GM21367 (cell line): Measurements from ENCODE around the gene METAP1D.

Experiments
- ATAC-seq: cut with Tn5 transposase; IDR thresholded peaks from one replicate; pipeline ENCODE4 v1.9.1; 2021; ENCODE audit not compliant: unreplicated experiment

Gene METAP1D

DNA sequence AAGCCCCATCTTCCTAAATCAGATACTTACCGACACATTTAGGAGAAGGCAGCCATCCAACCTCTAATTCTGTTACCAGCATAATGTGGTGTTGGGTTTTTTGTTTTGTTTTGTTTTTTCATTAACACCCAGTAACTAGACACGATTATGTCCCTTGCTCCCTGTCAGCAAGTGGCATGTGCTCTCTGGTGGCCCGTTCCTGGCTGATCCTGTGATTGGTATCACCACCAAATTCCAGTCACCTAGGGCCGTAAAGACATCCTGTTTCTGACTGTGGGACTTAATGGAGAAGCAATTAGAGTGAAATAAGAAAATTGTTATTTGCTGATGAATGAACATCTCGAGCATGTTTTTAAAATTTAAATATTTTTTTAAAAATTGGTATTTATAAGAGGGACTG, 79.7 kb downstream of the METAP1D start:
- ATAC-seq: no peak

DNA sequence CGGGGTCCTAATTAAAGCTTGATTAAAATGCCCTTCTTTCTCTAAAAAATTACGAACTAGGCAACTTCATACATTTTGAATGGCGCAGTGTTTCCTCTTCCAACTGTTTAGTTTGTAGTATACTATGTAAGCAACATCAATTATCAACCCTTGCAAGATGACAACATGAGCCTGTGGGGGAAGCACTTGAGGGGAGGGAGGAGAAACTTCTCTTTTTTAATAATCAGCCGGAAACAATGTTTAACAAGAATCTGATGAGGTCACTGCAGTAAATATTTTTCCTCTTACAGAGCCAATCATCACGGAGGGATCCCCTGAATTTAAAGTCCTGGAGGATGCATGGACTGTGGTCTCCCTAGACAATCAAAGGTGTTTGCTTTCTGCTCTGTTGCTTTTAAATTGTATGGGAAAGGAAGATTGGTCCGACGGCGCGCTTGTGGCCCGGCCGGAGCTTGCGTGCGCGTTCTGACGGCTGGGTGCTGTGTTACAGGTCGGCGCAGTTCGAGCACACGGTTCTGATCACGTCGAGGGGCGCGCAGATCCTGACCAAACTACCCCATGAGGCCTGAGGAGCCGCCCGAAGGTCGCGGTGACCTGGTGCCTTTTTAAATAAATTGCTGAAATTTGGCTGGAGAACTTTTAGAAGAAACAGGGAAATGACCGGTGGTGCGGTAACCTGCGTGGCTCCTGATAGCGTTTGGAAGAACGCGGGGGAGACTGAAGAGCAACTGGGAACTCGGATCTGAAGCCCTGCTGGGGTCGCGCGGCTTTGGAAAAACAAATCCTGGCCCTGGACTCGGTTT, 80.3 kb downstream of the METAP1D start:
- no peak for ATAC-seq

DNA sequence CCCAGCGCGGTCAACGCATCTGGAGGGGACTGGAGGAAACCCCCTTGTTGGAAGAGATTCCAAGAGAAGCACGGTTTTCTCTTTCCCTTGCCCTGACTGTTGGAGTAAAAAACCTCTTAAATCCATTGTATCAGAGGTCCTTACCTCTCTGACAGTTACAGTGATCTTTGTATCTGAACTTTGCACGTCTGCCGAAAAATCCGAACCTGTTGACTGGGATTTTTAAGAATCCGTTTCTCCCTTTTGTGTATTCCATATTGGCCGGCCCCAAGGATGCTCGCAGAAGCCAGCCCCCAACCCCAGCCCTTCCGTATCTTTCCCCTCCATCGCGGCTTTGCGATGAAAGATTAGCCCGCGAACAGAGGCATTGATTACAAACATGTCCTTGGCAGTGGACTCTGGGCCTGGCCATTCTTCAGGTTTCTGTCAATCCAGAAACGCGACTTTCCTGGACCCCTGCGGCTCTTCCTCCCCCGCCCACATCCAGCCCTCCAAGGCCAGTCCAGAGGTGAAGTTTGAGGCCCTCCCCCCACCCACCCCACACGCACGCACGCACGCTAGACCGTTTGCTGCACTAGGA, 81.0 kb downstream of the METAP1D start:
- no peak for ATAC-seq

DNA sequence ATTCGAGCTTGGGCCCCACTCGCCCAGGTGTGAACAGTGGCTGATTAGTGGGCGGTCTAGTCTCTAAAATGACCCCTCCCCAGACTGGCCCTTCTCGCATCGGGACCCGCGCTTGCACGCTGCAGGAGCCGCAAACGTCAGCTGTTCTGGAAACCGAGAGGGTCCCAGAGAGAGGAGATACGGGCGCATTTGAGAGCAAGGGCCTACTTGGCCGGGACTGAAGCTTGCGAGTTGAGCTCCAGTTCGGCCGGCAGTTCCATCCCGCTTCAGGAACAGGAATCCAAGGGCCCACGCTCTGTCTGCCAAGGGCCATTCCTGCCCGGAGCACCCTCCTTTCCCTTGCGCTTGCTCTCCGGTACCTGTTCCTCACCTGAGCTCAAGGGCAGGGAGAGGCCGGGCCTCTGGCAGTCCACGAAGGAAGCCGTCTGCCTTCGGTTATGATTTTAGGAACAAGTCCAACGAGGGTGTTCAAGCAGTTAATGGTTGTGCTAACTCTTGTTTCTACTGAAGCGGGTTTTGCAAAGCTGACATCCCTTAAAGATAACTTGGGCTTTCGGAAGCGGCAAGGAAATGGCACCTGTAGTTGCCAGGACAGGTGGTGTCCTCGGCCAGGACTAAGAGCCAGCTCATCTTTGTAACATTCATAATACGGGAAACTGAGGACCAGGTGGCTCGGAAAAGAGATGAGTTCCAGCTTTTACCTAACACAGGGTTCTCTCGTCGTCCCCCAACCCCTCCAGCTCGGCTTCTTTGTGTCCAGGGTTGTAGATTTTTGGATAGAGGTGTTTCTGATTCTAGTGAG, 81.7 kb downstream of the METAP1D start:
- no peak for ATAC-seq

DNA sequence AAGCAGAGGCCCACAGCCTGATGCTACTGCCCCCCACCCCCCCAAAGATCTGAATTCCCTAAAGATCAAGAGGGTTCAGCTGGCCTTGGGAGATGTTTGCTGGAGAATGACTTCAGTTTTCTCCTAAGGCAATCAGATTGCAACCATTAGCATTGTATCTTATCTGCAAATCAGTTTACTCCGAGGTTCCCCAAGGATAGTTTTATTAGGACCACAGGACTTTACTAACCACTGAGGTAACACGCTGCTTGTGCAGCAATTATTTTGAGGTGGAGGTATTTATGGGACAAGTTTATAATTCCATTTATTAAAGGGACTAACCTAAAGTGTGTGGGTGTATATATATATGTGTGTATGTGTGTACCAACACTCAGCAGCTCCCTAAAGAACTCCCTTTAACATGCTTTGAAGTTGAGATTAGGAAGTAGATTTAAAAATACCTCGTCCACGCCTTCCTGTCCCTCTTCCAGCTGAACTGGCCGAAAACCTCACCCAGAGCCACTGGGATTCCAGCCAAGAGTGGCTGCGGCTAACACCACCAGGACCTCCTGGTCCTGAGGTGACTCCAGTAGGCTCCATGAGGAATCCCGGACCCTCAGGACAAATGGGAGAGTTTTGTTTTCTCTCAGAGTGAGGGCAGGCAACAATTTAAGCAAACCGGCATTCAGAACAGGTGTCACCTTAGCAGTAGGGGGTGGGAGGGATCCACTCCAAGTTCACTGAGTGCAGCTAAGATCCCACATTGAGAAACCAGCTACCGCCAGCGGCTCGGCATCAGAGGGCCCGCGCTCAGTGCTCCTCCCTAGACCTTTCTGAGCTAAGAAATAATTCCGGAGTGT, 82.6 kb downstream of the METAP1D start:
- ATAC-seq: no peak

DNA sequence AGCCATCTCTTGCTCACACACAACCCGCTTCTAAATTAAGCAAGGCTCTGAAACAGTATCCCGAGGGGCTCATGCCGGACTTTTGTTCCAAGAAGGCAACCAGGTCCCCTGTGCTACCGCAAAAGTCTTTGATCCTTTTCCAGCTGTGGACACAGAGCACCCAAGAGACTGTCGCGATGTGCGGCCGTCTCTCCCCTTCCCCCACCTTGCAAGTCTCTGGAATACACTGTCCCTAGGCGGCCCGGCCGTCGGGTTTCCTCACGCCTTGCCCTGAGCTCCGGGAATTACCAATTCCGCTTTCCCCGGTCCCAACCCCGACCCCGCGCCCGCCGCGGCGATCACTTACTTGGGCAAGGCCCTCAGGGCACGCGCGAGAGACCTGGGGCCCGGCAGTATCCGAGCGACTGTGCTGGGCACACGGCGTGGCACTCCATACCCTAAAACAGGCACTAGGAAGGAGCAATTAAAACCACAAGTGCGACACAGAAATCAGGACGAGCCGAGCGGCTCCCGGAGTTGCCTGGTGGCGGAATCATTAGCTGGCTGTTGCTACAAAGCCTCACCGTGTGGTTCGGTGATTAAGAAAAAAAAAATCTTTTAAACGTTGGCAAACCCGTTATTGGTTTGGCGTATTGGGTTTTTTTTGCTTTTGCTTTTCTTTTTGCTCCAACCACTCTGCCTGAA, 83.3 kb downstream of the METAP1D start:
- no peak for ATAC-seq

DNA sequence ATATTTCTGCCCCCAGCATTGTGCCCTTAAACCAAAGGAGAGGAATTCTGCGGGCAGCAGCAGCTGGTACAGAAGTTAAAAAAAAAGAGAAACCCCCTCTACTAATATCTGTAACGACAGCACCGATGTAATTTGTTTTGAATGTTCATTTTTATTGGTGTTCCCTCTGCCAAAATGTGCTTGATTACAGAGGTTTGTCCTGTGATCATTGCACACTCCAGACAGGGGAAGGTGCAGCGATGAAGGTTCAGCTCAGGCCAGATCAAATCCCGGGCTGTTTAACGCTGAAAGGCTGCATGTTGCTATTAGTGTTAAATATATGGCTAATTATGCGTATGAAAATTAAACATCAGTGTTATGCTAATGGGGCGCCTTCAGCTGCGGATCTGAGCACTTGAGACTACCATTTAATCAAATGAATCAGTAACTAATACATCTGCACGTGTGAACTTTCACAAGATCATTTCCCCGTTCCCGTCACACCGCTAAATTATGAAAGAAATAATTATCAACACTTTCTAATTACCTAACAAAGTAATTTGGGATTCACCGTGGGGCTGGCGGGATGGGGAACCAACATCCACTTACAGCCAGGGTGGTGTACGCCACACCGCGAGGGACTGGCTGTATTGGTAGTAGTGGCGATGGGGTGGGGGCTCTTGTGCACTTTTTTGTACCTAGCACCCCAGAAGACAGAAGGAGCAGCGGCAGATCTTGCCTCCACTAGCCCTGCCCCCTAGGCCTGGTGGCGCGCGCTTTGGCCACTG, 84.1 kb downstream of the METAP1D start:
- no peak for ATAC-seq

DNA sequence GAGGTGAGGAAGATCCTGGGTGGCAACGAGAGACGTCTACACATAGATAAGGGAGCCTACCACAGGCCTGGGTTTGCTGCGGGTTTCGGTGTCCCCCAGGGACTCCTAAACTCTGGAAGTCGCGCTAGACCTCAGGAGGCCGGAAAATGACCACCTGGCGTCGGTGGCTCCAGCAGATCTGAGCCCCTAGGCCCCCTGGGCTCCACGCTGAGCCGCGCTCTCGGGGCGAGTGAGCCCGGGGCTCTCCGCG, 84.6 kb downstream of the METAP1D start:
- ATAC-seq: no peak

DNA sequence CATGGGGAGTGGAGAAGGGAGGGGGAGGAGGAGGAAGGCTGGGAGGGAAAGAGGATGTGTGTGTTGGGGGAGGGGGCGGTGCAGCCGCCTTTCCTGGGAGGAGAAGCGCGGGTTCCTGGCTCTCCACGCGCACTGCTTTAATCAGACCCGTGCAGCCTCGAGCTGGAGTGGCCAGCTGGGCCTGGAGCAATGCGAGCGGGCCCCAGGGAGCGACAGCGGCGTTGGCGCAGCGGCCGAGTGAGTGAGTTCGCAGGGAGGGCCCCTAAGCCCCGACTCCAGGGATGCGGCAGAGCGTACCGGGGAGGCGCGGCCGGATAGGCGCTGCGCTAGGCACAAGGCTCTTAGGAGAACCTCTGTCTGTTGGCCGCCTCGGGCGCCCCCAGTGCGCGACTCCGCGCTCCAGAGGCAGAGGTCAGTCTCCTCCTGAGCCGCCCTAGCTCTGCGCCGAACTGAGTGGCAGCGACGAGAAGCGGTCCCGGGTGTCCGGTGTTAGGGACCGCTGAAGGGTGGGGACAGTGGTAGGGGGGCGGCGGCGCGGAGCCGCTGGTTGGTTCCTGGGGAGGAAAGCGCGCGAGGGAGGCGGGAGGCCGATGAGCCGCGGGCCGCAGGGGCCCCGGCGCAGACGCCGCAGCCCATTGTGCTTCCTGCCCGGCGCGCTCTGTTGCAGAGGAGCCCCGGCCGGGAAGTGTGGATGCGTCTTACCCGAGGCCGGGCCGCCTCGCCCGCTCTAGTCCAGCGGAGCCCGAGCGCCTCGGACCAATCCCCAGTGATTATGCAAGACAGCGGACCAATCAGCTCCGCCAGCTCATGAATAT, 85.1 kb downstream of the METAP1D start:
- peak; percentile 84 for ATAC-seq

DNA sequence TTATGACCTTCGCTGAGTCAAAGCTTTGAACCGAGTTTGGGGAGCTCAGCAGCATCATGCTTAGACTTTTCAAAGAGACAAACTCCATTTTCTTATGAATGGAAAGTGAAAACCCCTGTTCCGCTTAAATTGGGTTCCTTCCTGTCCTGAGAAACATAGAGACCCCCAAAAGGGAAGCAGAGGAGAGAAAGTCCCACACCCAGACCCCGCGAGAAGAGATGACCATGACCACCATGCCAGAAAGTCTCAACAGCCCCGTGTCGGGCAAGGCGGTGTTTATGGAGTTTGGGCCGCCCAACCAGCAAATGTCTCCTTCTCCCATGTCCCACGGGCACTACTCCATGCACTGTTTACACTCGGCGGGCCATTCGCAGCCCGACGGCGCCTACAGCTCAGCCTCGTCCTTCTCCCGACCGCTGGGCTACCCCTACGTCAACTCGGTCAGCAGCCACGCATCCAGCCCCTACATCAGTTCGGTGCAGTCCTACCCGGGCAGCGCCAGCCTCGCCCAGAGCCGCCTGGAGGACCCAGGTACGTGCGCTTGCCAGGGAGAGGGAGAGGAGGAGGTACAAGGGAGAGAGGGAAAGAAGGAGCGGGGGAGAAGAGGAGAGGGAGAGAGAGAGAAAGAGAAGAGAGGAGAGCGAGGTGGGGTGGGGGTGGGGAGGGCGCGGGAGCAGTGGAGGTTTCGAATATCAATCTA, 85.9 kb downstream of the METAP1D start, which contains the start of gene DLX1:
Gene DLX1 (plus strand): TSS at position 48 of the 700 bp plus-strand sequence. CDS start 171 bp downstream, at position 219.
- peak; percentile 7 for ATAC-seq

DNA sequence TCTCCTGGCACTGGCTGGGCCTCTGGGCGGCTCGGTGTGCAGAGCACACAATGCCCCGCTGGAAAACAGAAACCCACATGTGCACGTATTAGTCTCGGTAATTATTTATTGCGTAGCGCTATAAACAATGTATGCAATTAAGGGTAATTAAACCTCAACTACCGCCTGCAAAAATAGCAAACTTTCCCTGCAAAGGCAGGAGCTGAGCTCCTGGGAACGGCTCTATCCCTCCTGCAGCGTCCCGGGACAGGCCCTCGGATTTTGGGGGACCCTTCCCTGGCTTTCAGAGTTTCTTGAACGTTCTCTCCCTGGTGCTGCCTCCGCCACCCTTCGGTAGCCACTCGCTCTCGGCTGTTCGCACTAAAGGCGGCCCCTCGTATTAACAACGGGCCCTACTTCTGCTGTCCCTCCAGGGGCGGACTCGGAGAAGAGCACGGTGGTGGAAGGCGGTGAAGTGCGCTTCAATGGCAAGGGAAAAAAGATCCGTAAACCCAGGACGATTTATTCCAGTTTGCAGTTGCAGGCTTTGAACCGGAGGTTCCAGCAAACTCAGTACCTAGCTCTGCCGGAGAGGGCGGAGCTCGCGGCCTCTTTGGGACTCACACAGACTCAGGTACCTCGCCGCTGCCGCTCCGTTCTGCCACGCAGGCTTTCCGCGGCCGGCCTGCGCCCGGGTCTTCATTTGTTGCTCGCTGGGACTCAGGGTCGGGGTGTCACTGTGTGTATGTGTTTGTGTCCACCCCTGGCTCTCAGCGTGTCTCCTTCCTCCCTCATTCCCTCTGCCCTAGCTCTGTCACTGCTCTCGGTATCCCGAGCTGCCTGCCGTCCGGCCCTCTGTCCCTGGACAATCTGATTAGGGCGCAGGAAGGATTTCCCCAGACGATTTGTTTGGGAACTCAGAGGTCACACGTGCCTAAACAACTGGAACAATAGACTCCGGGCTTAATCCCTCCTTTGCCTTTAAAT, 86.8 kb downstream of the METAP1D start:
- ATAC-seq: no peak

DNA sequence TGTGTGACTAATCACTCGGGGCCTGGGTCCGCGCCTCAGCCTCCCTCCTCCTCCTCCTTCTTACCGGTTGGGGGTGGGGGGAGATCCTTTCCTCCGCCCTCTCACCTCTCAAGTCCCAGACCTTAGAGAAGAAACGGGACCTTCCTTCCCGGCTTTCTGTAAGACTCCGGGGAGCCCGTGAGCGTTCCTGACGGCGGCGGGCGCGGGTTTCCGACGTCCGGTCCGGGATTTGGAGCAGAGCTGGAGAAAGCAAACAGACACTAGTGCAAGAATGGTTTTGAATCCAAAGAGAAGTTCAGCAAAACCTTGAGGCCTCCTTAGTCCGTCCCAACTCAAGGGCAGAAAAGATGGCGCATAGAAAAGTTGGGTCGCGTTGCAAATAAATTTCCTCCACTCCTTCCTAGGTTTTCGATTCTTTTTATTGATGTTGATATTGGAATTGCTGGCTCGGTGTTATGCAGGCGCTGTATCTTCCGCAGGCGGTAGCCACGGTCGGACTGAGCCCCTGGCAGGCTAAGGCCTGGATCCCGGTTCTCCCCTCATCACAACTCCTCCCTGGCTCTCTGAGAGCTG, 87.5 kb downstream of the METAP1D start:
- ATAC-seq: no peak

DNA sequence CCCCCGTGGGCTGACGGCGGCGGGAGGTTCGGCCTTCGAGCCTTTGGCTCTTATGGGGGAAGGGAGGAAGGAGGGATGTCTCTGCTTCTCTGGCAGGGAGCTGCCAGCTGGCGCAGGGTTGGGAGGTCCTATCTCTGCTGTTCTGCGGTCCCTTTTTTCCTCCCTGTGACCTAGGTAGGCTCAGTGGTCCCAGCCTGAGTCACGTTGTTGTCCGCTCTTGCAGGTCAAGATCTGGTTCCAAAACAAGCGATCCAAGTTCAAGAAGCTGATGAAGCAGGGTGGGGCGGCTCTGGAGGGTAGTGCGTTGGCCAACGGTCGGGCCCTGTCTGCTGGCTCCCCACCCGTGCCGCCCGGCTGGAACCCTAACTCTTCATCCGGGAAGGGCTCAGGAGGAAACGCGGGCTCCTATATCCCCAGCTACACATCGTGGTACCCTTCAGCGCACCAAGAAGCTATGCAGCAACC, 88.1 kb downstream of the METAP1D start:
- no peak for ATAC-seq

DNA sequence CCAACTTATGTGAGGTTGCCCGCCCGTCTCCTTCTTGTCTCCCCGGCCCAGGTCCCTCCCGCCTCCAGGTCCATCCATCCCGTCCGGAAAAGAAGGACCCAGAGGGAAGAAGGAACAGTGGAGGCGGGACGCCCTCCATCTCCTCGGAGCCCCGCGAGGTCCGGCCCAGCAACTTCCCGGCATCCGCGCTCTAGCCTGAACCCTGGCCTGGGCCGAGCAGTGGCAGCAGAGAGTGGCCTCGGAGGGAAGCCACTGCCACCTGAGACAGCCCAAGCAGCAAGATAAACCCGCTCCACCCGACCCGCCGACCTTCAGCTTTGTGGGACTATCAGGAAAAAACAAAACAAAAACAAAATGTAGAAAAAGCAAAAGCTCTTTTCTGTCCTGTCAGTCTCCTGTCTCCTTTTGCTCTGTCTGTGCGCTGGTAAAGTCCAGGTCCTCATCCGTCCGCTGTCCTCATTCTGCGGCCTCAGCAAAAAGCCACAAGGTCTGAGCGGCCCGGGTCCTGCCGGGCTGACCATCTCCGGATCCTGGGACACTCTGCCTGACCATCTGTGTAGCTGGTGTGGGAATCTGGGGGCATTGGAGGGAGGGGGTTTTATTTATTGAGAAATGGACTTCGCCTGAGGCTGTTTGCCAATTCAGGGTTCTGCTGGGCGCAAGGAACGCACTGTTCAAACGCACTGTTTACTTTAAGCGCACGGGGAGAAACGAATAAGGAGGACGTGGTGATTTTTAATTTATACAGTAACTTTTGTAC, 88.7 kb downstream of the METAP1D start:
- no peak for ATAC-seq

DNA sequence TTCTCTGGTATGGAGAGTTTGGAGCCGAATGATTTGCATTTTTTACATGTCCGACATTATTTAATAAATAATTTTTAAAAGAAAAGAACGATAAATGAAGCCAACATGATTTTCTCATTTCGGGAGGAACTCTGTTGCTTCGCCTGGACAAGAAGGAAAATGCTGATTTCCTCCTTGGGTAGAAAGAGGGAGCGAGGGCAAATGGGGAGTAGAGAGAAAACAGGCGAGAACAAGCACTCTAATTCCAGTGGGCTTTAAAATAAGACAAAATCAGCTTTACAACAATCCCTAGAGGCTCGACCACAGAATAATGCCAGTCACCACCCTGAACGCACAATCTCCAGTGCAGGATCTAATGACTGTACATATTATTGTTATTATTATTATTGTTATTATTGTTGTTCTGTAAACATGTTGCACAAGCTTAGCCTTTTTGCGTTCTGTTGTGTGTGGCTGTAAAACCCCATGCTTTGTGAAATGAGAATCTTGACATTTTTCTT, 89.3 kb downstream of the METAP1D start:
- ATAC-seq: no peak

DNA sequence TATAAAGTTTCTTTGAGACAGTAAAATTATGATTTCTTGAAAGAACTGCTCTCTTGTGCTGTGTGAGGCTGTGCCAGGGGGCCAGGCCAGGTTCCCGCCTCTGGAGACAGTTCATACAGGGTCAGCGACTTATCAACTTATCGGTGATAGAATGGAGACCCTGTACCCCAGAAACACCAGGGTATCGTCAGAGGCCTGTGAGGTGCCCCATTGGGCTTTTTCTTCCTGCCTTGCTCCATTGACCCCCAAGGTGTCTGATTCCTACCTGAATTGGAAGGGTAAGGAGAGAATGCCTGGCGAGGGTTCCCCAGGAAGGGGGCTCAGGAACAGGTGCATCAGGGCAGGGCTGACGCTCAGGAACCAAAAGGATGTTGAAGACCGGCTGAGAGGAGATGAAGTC, 89.9 kb downstream of the METAP1D start:
- no peak for ATAC-seq
